ENCODE measurements around the gene MEX3A.
"Not testable (repeated sequence)": the region's sequence is repeated elsewhere in the genome, so short reads cannot be mapped to it uniquely, and the experiment has no call there.

Gene MEX3A

DNA sequence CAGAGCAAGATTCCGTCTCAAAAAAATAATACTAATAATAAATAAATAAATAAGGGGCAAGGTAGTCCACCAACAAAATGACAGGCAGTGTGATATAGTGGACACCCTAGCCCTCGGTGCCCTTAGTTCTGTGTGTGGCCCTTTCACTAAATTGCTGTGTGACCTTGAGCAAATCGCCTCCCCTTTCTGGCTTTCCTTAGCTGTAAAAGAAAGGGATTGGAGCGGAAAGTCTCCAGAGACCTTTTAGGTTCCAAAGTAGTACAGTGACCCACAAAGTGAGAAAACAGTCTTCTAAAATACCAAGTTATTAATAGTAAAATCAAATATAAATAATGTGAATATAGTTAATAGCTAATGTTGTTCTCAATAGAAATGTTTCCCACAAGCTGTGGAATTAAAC lies 39.8 kb upstream of the MEX3A start:
- H3K9me3 Mint-ChIP-seq, result no peaks in the 10 kb centered on the region
- H3K4me3 Mint-ChIP-seq, result no peak overlapping the region
- H3K36me3 Mint-ChIP-seq (ENCODE audit: low read depth), result no peaks in the 10 kb centered on the region
- H3K27ac Mint-ChIP-seq, result no peak overlapping the region
- H3K4me1 Mint-ChIP-seq (ENCODE audit: low read depth), result peaks cover 38% of the 10 kb centered on the region
- peaks cover 26% of the 10 kb centered on the region for H3K27me3 Mint-ChIP-seq (ENCODE audit: low read depth)

DNA sequence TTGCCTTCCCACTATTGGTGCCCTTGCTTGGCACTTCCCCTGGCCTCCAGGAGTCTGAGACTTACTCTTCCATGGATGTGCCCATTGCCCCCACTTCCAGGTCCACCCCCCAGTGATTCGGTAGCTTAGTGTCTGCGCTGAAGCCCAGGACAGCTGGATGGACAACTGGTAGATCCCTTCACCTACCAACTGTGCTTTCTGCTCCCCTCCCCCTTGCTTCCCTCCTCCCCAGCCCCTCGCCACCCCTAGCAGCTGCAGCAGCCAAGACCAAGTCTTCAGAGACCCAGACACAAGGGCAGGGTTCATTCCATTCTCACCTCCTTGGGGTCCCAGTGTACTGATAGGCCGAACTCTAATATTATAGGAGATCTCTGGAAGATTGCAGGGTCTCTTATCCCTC lies 39.2 kb upstream of the MEX3A start:
- Mint-ChIP-seq H3K4me3 (no peak overlapping the region), H3K9me3 (no peaks in the 10 kb centered on the region), H3K36me3 (ENCODE audit: low read depth) (no peaks in the 10 kb centered on the region), H3K27ac (no peak overlapping the region), H3K4me1 (ENCODE audit: low read depth) (peaks cover 34% of the 10 kb centered on the region), H3K27me3 (ENCODE audit: low read depth) (peaks cover 29% of the 10 kb centered on the region)

DNA sequence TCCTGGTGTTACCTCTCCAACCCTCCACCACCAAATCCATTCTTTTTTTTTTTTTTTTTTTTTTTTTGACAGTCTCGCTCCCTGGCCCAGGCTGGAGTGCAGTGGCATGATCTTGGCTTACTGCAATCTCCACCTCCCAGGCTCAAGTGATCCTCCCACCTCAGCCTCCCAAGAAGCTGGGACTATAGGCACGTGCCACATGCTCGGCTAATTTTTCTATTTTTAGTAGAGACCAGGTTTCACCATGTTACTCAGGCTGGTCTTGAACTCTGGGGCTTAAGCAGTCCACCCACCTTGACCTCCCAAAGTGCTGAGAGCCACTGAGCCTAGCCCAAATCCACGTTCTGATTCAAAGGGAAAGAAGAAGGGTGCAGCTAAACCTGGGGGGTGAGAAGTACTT lies 38.7 kb upstream of the MEX3A start:
- H3K27ac Mint-ChIP-seq; H3K4me3 Mint-ChIP-seq; H3K9me3 Mint-ChIP-seq; H3K36me3 Mint-ChIP-seq (ENCODE audit: low read depth): not testable (repeated sequence)
- Mint-ChIP-seq H3K27me3 (ENCODE audit: low read depth) (peaks cover 34% of the 10 kb centered on the region), H3K4me1 (ENCODE audit: low read depth) (peaks cover 34% of the 10 kb centered on the region)

DNA sequence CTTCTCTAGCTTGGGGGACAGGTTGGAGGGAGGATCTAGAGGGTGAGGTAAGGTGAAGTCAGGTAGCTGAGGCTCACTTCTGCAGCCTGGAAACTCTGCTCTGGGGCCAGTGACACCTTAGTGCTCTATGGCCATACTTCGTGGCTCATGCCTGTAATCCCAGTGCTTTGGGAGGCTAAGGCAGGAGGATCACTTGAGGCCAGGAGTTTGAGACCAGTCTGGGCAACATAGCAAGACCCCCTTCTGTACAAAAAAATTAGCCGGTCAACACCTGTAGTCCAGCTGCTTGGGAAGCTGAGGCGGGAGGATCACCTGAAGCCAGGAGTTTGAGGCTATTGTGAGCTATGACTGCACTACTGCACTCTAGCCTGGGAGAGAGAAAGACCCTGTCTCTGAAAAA lies 38.1 kb upstream of the MEX3A start:
- Mint-ChIP-seq H3K4me3 (no peak overlapping the region), H3K9me3 (no peaks in the 10 kb centered on the region), H3K4me1 (ENCODE audit: low read depth) (peaks cover 37% of the 10 kb centered on the region), H3K36me3 (ENCODE audit: low read depth) (no peaks in the 10 kb centered on the region), H3K27me3 (ENCODE audit: low read depth) (peaks cover 38% of the 10 kb centered on the region), H3K27ac (no peak overlapping the region)

DNA sequence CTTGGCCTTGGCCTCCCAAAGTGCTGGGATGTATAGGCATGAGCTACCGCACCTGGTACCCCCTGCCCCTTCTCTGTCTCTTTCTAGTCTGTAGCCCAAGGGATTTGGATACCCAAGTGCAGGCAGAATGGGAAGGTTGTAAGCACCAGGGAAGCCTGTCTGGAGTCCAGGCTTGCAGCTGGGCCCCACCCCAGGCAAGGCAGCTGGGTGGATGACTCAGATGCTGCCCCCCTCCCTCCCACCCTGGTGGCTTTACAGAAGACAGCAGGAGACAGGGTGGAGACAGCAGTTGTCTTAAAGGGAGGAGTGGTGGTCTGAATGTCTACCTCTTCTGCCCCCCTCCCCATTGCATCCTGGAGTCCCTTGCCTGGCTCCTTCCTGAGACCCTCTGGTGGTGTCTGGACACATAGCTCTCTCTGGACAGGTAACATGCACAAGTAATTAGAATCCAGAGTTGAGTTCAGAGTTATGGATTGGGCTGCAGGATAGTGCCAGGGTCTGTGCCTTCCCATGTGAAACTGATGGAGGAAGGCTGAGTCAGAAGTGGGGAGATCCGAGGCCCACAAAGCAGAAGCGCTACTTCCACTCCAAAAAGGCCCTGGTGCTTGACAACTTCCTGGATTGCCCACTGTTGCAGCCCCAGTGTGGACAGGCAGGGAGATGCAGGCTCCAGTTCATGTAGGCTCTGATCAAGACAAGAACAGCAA lies 37.4 kb upstream of the MEX3A start:
- H3K27ac Mint-ChIP-seq, result no peak overlapping the region
- peaks cover 44% of the 10 kb centered on the region for H3K27me3 Mint-ChIP-seq (ENCODE audit: low read depth)
- peaks cover 36% of the 10 kb centered on the region for H3K4me1 Mint-ChIP-seq (ENCODE audit: low read depth)
- H3K9me3 Mint-ChIP-seq, result no peaks in the 10 kb centered on the region
- no peak overlapping the region for H3K4me3 Mint-ChIP-seq
- H3K36me3 Mint-ChIP-seq (ENCODE audit: low read depth), result no peaks in the 10 kb centered on the region

DNA sequence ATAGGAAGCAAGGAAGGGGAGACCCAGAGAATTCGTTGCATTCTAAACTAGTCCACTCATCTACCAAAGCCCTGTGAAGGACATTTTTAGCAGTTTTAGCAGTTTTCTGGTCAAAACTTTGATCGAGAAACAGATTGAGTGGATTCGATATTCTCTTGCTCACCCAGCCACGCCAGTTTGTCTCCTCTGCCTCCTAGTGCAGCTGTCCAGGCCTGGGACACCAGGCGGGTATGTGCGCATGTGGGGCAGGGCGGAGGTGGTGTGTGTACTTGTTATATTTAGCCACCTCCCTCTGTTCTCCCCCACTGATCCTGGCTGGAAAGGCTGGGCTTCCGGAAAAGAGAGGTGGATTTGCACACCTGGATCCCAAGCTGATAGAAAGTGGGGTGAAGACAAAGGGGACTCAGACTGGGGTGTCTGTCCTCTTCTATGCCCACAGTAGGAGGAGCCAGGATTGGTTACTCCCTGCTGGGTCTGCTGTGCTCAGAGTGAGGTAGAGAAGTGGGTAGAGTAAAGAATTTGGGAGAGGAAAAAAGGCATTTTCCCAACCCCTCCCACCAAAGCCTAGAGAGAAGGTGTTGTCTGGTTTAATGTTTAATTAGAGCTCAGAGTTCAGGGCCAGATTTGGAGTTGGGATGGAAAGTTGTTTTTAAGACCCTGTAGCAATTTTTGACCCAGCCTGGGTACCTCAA lies 36.1 kb upstream of the MEX3A start:
- Mint-ChIP-seq H3K4me3 (no peak overlapping the region), H3K9me3 (no peaks in the 10 kb centered on the region), H3K4me1 (ENCODE audit: low read depth) (peaks cover 30% of the 10 kb centered on the region), H3K36me3 (ENCODE audit: low read depth) (no peaks in the 10 kb centered on the region), H3K27ac (no peak overlapping the region), H3K27me3 (ENCODE audit: low read depth) (peaks cover 52% of the 10 kb centered on the region)

DNA sequence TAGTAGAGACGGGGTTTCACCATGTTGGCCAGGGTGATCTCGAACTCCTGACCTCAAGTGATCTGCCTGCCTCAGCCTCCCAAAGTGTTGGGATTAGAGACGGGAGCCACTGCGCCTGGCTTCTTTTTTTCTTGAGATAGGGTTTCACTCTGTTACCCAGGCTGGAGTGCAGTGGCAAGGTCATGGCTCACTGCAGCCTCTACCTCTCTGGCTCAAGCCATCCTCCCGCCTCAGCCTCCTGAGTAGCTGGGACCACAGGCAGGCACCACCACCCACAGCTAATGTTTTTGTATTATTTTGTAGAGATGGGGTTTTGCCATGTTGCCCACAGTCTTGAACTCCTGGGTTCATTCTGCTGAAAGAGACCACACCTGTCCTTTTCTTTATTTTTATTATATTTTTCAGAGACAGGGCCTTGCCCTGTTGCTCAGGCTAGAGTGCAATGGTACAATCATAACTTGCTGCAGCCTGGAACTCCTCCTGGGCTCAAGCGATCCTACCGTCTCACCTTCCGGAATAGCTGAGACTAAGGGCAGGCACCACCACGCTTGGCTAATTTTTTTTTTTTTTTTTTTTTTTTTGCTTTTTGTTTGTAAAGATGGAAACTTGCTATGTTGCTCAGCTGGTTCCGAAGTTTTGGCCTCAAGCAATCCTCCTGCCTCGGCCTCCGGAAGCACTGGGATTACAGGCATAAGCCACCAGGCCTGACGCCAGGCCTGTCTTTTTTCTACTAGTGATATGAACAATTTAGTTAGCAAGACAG lies 35.3 kb upstream of the MEX3A start:
- no peaks in the 10 kb centered on the region for H3K9me3 Mint-ChIP-seq
- H3K4me3 Mint-ChIP-seq, result no peak overlapping the region
- no peak overlapping the region for H3K27ac Mint-ChIP-seq
- peaks cover 28% of the 10 kb centered on the region for H3K4me1 Mint-ChIP-seq (ENCODE audit: low read depth)
- H3K27me3 Mint-ChIP-seq (ENCODE audit: low read depth), result peaks cover 52% of the 10 kb centered on the region
- no peaks in the 10 kb centered on the region for H3K36me3 Mint-ChIP-seq (ENCODE audit: low read depth)

DNA sequence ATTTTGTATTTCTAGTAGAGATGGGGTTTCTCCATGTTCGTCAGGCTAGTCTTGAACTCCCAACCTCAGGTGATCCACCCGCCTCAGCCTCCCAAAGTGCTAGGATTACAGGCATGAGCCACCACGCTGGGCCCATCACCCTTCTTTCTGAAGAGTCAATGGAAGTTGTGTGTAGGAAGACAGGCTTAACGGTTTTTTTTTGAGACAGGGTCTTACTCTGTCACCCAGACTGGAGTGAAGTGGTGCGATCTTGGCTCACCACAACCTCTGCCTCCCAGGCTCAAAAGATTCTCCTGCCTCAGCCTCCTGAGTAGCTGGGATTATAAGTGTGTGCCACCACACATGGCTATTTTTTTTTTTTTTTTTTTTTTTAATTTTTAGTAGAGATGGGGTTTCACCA lies 34.5 kb upstream of the MEX3A start:
- H3K9me3 Mint-ChIP-seq, result not testable (repeated sequence)
- H3K4me1 Mint-ChIP-seq (ENCODE audit: low read depth), result peaks cover 26% of the 10 kb centered on the region

DNA sequence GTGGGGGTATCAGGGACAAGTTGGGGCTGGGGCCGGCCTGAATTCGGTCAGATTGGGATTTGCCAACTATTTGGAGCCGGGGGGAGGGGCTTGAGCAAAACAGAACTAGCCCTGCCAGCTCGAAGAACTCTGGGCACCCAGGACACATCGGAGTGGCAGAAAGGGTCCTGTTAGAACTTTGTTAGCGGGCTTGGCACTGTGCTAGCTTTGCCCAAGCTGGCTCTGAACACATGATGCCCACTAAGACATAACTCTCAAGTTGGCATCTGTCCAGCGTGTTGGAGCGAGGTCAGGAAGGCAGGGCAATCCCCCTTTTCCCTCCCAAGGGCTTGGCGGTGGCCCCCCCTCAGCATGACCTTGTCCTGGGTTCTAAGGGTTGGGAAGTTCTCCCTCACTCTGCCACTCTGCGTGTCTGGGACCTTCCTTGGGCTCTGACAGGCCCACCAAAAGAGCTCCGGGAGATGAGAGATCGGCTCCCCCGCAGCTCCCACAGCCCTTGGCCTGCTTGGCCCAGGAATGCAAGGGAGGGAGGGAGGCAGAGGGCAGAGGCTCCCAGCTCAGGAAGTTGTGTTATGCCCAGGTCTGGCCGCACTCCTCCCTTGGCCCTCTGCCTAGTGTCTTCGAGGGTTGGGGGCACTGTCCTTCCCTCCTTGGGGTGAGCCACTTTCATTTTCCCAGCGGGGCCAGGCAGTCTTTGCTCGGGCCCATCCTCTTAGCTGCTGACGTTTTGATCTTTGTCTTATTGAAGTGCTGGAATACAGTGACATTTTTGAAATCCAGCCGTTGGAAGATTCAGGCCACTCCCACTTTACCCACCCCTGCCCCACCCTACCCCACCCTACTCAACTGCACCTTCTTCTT lies 33.5 kb upstream of the MEX3A start:
- Mint-ChIP-seq H3K27me3 (ENCODE audit: low read depth) (peaks cover 61% of the 10 kb centered on the region), H3K36me3 (ENCODE audit: low read depth) (no peaks in the 10 kb centered on the region), H3K27ac (peak overlapping the region; percentile 62), H3K4me3 (peak overlapping the region; percentile 83), H3K9me3 (no peaks in the 10 kb centered on the region), H3K4me1 (ENCODE audit: low read depth) (peaks cover 26% of the 10 kb centered on the region)

More for the DNA sequence above, 34.5 kb upstream of the MEX3A start:
- Mint-ChIP-seq H3K27me3 (ENCODE audit: low read depth) (peaks cover 56% of the 10 kb centered on the region), H3K4me3 (peak overlapping the region; percentile 83)
- not testable (repeated sequence) for H3K27ac Mint-ChIP-seq; H3K36me3 Mint-ChIP-seq (ENCODE audit: low read depth)

DNA sequence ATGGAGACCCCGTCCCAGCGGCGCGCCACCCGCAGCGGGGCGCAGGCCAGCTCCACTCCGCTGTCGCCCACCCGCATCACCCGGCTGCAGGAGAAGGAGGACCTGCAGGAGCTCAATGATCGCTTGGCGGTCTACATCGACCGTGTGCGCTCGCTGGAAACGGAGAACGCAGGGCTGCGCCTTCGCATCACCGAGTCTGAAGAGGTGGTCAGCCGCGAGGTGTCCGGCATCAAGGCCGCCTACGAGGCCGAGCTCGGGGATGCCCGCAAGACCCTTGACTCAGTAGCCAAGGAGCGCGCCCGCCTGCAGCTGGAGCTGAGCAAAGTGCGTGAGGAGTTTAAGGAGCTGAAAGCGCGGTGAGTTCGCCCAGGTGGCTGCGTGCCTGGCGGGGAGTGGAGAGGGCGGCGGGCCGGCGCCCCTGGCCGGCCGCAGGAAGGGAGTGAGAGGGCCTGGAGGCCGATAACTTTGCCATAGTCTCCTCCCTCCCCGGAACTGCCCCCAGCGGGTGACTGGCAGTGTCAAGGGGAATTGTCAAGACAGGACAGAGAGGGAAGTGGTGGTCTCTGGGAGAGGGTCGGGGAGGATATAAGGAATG lies 32.8 kb upstream of the MEX3A start:
- Mint-ChIP-seq H3K9me3 (no peaks in the 10 kb centered on the region), H3K27me3 (ENCODE audit: low read depth) (peaks cover 65% of the 10 kb centered on the region), H3K4me3 (peak overlapping the region; percentile 83), H3K4me1 (ENCODE audit: low read depth) (peaks cover 22% of the 10 kb centered on the region), H3K27ac (peak overlapping the region; percentile 62), H3K36me3 (ENCODE audit: low read depth) (no peaks in the 10 kb centered on the region)

DNA sequence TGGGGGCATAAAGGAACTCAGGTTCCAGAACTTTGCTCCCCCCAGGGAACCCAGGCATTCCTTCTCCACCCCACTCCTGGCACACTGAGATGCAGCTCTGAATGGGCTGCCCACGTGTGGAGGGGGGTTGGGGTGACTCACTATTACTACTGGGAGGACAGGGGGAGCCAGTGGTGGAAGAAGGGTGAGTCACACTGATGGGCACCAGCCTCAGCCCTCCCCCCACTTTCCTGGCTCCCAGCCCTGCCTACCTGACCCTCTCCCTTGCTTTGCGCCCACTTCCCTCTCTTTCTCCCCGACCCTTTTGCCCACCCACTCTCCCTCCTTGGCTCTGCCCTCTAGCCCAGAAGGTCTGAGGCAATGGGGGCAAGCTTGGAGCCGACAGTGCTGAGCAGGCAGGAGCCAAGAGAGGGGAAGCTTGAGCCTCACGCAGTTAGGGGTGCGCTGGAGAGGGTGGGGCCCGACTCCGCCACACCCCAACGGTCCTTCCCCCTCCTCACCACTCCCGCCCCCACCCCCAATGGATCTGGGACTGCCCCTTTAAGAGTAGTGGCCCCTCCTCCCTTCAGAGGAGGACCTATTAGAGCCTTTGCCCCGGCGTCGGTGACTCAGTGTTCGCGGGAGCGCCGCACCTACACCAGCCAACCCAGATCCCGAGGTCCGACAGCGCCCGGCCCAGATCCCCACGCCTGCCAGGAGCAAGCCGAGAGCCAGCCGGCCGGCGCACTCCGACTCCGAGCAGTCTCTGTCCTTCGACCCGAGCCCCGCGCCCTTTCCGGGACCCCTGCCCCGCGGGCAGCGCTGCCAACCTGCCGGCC lies 32.0 kb upstream of the MEX3A start, which contains the start of gene LMNA:
TSS of gene LMNA (plus strand) at position 611 of the 818 bp plus-strand sequence. CDS start 208 bp downstream, outside the sequence.
- Mint-ChIP-seq H3K4me1 (ENCODE audit: low read depth) (peaks cover 18% of the 10 kb centered on the region), H3K27ac (peak within 1 kb of the TSS; percentile 62), H3K4me3 (peak within 1 kb of the TSS; percentile 83), H3K9me3 (no peaks in the 10 kb centered on the region), H3K27me3 (ENCODE audit: low read depth) (peaks cover 69% of the 10 kb centered on the region), H3K36me3 (ENCODE audit: low read depth) (no peaks in the 10 kb centered on the region)

DNA sequence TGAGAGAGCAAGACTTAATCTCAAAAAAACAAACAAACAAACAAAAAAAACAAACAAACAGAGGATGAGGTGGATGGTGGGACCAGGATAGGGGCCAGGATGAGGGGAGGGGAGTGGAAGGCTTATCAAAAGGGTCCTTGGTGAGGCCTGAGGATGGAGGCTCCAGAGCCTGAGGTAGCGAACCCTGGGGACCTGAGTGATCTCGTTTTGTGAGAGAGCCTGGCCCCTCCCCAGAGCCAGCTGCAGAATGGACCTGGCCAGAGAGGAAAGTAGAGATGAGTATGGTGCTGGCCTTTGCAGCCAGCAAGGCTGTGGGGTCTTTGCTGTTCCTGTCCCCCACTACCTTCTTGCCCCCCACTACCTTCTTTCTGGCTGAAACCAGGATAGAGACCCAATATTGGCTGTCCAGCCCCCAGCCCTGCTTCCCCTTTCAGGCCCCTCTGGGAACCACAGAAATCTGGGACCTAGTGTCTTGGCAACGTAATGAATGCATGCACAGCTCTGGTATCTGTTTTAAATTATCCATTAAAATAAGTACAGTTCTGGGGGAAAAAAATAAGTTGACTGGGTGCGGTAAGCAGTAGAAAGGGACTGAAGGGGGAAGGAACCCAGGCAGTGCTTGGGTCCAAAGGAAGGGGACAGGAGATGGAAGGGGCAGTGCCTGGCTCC lies 31.2 kb upstream of the MEX3A start:
- H3K4me1 Mint-ChIP-seq (ENCODE audit: low read depth), result peaks cover 18% of the 10 kb centered on the region
- H3K27me3 Mint-ChIP-seq (ENCODE audit: low read depth), result peaks cover 69% of the 10 kb centered on the region
- no peaks in the 10 kb centered on the region for H3K9me3 Mint-ChIP-seq
- no peak overlapping the region for H3K27ac Mint-ChIP-seq
- H3K4me3 Mint-ChIP-seq, result no peak overlapping the region
- no peaks in the 10 kb centered on the region for H3K36me3 Mint-ChIP-seq (ENCODE audit: low read depth)

Data from T-helper 1 cell treated with Interleukin-12 subunit alpha and Interleukin-12 subunit beta and Interleukin-4 antibody, amounts not matched to agents 30 μg/mL and 1 μg/mL, for 36 hours (primary cell).